GM11168 (cell line): ENCODE data around the gene TBC1D2.

Experiments
- in situ Hi-C: fragments of 300-500 bp; cut with MboI; formaldehyde crosslinking; loops from one replicate; pipeline ENCODE4 v1.12.0; 2022; ENCODE audit warnings: low sequenced_read_pairs; ENCODE audit not compliant: unreplicated experiment

The TBC1D2 gene

GRCh38 chr9:98193336-98193944 is 62.0 kb downstream of the TBC1D2 start:
- in situ Hi-C loops = no loop called here

- in situ Hi-C loops = no loop called here
Measured at GRCh38 chr9:98192503-98193335, 62.7 kb downstream of the TBC1D2 start, which contains the start of gene CORO2A. TSS of gene CORO2A (minus strand) at chr9:98192637. CDS start at chr9:98157660, 34,977 bp downstream.

- in situ Hi-C loops = no loop called here
Measured at GRCh38 chr9:98191671-98192502, 63.6 kb downstream of the TBC1D2 start.

- in situ Hi-C loops = no loop called here
Measured at GRCh38 chr9:98191181-98191608, 64.3 kb downstream of the TBC1D2 start.

GRCh38 chr9:98190757-98191105 is 64.7 kb downstream of the TBC1D2 start:
- in situ Hi-C loops = no loop called here

GRCh38 chr9:98189412-98189811 is 66.0 kb downstream of the TBC1D2 start:
- in situ Hi-C loops = no loop called here

GRCh38 chr9:98187926-98188325 is 67.5 kb downstream of the TBC1D2 start:
- in situ Hi-C loops = no loop called here

GRCh38 chr9:98186236-98186635 is 69.2 kb downstream of the TBC1D2 start:
- in situ Hi-C loops = no loop called here

GRCh38 chr9:98185611-98186171 is 69.8 kb downstream of the TBC1D2 start:
- in situ Hi-C loops = no loop called here

GRCh38 chr9:98185021-98185567 is 70.4 kb downstream of the TBC1D2 start:
- in situ Hi-C loops = no loop called here

GRCh38 chr9:98184326-98184725 is 71.1 kb downstream of the TBC1D2 start:
- in situ Hi-C loops = no loop called here

- in situ Hi-C loops = no loop called here
Measured at GRCh38 chr9:98182889-98183599, 72.4 kb downstream of the TBC1D2 start.

GRCh38 chr9:98182069-98182820 is 73.2 kb downstream of the TBC1D2 start:
- in situ Hi-C loops = no loop called here

- in situ Hi-C loops = no loop called here
Measured at GRCh38 chr9:98181746-98182068, 73.7 kb downstream of the TBC1D2 start.

- in situ Hi-C loops = no loop called here
Measured at GRCh38 chr9:98180996-98181395, 74.5 kb downstream of the TBC1D2 start.

- in situ Hi-C loops = no loop called here
Measured at GRCh38 chr9:98178874-98179850, 76.3 kb downstream of the TBC1D2 start.

GRCh38 chr9:98176391-98177259 is 78.8 kb downstream of the TBC1D2 start:
- in situ Hi-C loops = no loop called here
